GM19043 (cell line): ENCODE results near the gene PUS1.
"Not testable (repeated sequence)": the region's sequence is repeated elsewhere in the genome, so short reads cannot be mapped to it uniquely, and the experiment has no call there.

ENCODE experiments used
- ATAC-seq: cut with Tn5 transposase; IDR thresholded peaks from one replicate; pipeline ENCODE4 v1.9.1; 2021; ENCODE audit warnings: low read depth; ENCODE audit not compliant: unreplicated experiment

Gene PUS1

DNA sequence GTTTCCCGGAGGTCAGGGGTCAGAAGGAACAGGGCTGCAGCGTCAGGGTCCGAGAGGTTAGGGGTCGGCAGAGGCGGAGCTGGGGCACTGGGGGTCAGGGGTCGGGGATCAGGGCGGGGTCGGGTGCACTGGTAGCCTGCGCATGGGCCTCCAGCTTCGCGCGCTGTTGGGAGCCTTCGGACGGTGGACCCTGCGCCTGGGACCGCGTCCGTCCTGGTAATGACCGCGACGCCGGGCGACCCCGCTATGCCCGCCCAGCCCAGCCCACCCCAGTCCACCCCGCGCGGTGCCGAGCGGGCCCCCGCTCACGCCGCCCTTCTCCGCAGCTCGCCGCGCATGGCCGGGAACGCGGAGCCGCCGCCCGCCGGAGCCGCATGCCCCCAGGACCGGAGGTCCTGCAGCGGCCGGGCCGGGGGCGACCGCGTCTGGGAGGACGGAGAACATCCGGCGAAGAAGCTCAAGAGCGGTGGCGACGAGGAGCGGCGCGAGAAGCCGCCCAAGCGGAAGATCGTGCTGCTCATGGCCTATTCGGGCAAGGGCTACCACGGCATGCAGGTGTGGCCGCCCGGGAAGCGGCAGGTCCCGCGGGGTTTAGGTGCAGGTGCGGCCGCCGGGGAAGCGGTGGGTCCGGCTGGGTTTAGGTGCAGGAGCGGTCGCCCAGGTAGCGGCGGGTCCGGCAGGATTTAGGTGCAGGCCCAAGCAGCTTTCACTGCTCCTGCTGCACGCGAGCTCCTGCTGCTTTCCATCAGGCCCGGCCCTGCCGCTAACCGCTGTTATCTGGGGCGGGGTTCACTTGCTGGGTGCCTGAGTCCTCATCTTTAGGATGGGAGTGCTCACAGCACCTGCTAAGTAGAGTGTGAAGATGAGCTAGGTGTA, 743 bp downstream of the PUS1 start:
- no peak for ATAC-seq

- no peak for ATAC-seq
These were observed 1.4 kb downstream of the PUS1 start for GRCh38 chr12:131930510-131930909.

DNA sequence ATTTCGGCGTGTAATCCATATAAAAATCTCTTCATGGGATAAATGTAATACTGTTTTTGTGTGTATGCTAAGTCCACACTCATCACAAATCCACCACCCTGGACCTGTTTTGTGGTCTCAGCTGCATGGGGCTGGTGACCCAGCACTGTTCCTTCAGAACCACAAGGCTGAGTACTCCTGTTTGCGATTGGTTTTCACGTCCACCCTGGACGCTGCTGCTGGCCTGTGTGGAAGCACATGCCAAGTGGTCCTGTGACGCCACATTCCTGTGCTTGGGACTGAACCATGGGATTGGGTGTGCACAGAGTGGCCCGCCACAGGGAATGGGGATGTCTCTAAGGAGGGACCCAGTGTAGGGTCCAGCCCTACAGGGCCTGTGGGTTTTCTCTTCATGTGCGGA, 4.3 kb downstream of the PUS1 start:
- ATAC-seq = no peak

- no peak for ATAC-seq
These were observed 5.5 kb downstream of the PUS1 start for GRCh38 chr12:131934535-131934934.

DNA sequence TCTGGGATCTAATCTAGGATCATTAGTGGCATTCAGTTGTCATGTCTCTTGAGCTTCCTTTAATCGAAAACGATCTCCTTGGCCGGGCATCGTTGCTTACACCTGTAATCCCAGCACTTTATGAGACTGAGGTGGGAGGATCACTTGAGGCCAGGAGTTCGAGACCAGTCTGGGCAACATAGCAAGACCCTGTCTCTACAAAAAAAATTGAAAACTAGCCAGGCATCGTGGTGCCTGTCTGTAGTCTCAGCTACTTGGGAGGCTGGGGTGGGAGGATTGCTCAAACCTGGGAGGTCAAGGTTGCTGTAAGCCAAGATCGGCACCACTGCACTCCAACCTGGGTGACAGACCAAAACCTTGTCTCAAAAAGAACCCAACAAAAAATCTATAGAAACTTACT, 9.0 kb downstream of the PUS1 start:
- no peak for ATAC-seq

DNA sequence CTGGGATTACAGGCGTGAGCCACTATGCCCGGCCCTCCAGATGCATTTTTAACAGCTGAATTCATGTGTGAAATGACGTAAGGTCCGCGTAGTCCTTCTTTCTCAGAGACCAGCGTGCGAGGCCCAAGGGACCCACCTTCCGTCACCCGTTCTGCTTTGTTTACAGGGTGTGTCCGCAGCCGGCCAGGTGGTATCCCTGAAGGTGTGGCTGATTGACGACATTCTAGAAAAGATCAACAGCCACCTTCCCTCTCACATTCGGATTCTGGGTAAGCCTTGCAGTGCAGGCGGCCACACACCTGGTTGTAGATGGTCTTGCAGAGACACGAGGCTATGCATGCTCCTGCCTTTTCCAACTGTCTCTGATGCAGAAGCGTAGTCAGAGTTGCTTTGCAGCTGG, 9.9 kb downstream of the PUS1 start:
- no peak for ATAC-seq

DNA sequence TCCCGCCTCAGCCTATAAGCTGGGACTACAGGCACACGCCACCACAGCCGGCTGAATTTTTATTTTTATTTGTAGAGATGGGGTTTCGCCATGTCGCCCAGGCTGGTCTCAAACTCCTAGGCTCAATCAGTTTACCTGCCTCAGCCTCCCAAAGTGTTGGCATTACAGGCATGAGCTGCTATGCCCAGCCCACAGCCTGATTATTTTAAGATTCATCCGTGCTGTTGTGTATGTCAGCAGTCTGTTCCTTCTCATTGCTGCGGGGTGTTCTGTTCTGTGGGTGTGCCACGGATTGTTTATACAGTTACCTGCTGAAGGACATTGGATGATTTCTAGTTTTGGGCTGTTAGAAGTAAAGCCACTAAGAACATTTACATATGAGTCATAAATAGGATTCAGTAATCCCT, 11.1 kb downstream of the PUS1 start:
- no peak for ATAC-seq

DNA sequence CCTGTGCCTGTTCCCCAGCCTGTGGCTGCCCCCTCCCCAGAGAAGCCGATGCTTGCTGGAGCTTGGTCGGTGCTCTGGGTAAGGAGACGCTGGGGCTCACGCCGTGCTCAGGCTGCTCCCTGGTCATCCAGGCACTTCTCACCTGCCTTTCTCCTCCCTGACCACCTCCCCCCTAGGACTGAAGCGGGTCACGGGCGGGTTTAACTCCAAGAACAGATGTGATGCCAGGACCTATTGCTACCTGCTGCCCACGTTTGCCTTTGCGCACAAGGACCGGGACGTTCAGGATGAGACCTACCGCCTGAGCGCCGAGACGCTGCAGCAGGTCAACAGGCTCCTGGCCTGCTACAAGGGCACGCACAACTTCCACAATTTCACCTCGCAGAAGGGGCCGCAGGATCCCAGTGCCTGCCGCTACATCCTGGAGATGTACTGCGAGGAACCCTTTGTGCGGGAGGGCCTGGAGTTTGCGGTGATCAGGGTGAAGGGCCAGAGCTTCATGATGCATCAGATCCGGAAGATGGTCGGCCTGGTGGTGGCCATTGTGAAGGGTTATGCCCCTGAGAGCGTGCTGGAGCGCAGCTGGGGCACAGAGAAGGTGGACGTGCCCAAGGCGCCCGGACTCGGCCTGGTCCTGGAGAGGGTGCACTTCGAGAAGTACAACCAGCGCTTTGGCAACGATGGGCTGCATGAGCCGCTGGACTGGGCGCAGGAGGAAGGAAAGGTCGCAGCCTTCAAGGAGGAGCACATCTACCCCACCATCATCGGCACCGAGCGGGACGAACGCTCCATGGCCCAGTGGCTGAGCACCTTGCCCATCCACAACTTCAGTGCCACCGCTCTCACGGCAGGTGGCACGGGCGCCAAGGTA, 12.3 kb downstream of the PUS1 start:
- no peak for ATAC-seq

DNA sequence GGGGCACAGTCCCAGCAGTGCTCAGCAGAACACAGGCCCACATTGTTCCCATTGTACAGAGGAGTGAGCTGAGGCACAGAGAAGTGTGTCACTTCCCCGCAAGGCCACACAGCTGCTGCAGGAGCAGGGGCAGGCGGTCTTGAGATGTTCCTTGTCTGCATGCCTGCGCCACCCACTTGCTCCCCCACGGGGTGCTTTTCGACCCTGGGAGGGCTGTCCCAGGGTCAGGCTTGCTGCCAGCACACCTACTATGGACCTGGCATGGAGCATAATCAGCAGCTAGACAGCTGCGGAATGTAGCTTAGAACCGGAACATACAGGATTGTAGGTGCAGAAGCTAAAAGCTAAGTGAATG, 12.9 kb downstream of the PUS1 start:
- no peak for ATAC-seq

- ATAC-seq = no peak
These were observed 13.6 kb downstream of the PUS1 start for GRCh38 chr12:131942671-131943070.

GRCh38 chr12:131943389-131943788, 14.3 kb downstream of the PUS1 start:
- no peak for ATAC-seq

DNA sequence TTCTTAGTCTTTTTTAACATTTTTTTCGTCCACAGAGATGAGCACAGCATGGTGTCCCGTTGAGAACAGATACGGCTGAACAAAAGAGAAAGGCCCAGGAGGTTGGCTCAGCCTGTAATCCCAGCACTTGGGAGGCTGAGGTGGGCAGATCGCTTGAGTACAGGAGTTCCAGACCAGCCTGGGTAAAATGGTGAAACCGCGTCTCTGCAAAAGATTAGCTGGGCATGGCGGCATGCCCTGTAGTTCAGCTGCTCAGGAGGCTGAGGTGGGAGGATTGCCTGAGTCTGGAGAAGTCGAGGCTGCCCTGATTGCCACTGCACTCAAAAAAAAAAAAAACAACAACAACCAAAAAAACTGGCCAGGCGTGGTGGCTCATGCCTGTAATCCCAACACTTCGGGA, 14.8 kb downstream of the PUS1 start:
- ATAC-seq = no peak

- ATAC-seq = no peak
These were observed 15.7 kb downstream of the PUS1 start for GRCh38 chr12:131944601-131945251.

- no peak for ATAC-seq
These were observed 17.7 kb downstream of the PUS1 start for GRCh38 chr12:131946757-131947156.

- no peak for ATAC-seq
These were observed 18.5 kb downstream of the PUS1 start for GRCh38 chr12:131947482-131948027.

GRCh38 chr12:131948166-131948712, 19.2 kb downstream of the PUS1 start:
- ATAC-seq = no peak

DNA sequence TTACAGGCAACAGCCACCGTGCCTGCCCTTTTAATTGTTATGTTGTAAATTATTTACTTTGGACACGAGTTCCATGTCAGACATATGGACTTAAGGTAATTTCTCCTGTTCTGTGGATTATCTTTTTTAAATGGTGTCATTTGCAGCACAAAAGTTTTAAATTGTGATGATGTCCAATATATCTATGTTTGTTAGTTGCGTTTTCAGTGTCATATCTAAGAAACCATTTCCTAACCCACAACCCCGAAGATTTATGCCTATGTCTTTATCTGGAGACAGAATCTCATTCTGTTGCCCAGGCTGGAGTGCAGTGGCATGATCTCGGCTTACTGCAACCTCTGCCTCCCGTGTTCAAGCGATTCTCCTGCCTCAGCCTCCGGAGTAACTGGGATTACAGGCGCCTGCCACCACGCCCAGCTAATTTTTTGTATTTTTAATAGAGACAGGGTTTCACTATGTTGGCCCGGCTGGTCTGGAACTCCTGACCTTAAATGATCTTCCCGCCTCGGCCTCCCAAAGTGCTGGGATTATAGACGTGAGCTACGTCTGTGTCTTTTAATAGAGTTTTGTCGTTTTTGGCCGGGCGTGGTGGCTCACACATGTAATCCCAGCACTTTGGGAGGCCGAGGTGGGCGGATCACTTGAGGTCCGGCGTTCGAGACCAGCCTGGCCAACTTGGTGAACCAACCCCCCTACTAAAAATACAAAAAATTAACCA, 19.8 kb downstream of the PUS1 start:
- ATAC-seq = not testable (repeated sequence)

GRCh38 chr12:131949431-131950181, 20.5 kb downstream of the PUS1 start, which contains the start of gene EP400:
TSS of gene EP400 (plus strand) at chr12:131949942. CDS start at chr12:131960620, 10,678 bp downstream.
- peak; percentile 90 for ATAC-seq
